Gastrocnemius medialis (tissue), 4 donors: ENCODE measurements around the gene PTGR2.
"Not testable (repeated sequence)": the region's sequence is repeated elsewhere in the genome, so short reads cannot be mapped to it uniquely, and the experiment has no call there.

ENCODE experiments used
- CTCF ChIP-seq, 5 experiments: fragments of 450-650 bp in 3 of 5; fragments of 200-600 bp in 2 of 5; sonication (generic) in 2 of 5; IDR thresholded peaks in 4 of 5; conservative IDR thresholded peaks in 1 of 5; 1 replicate in 4 of 5; 2 replicates in 1 of 5; pipeline ENCODE4 v1.5.1; 2016 to 2019; ENCODE audit warnings: antibody characterized with exemption in 5 of 5, mild to moderate bottlenecking in 3 of 5, moderate library complexity in 3 of 5
- POLR2A ChIP-seq, 2 donors: fragments of 450-650 bp; IDR thresholded peaks; one replicate each; pipeline ENCODE4 v1.6.1; 2017; ENCODE audit warnings: antibody characterized with exemption in 2 of 2, mild to moderate bottlenecking in 2 of 2, moderate library complexity in 2 of 2

- not testable (repeated sequence) for TF ChIP-seq CTCF (IDR thresholded peaks at IDR 0.05 in 4 of 5, conservative IDR thresholded peaks at IDR 0.05 in 1 of 5); POLR2A (IDR thresholded peaks at IDR 0.05)
Observed at GRCh38 chr14:73894180-73894687, 42.6 kb downstream of the PTGR2 start.
